HL-60 (cell line): Measurements from ENCODE around the gene C1orf53.

Source experiments
- DNase-seq, 2 experiments: peaks; one replicate each; pipeline ENCODE4 v3.0.0-alpha.2; 2010 to 2020; ENCODE audit warnings: low read depth in 1 of 2, low spot score in 1 of 2
- H3K27ac ChIP-seq: fragments of 250-450 bp; sonication (Bioruptor Pico); replicated peaks from 2 replicates; pipeline ENCODE4 v1.5.1; 2020; ENCODE audit warnings: mild to moderate bottlenecking, moderate library complexity
- H3K27me3 ChIP-seq: fragments of 250-450 bp; sonication (Bioruptor Pico); 2 replicates; pipeline ENCODE4 v1.5.1; 2021; ENCODE audit warnings: mild to moderate bottlenecking, moderate library complexity; ENCODE audit not compliant: insufficient read depth, poor library complexity, severe bottlenecking
- H3K4me3 ChIP-seq: replicated peaks from 2 replicates; pipeline ENCODE4 v1.5.1; 2011; ENCODE audit warnings: mild to moderate bottlenecking, control low read depth, low read length; ENCODE audit not compliant: insufficient read depth
- GABPA ChIP-seq: IDR thresholded peaks from 2 replicates; pipeline ENCODE4 v1.6.1; 2012; ENCODE audit warnings: low read depth
- POLR2AphosphoS5 ChIP-seq: IDR thresholded peaks from 2 replicates; pipeline ENCODE4 v1.6.1; 2012; ENCODE audit warnings: low read depth
- SPI1 ChIP-seq: IDR thresholded peaks from 2 replicates; pipeline ENCODE4 v1.6.1; 2012; ENCODE audit warnings: low read depth, mild to moderate bottlenecking, borderline replicate concordance
- TF ChIP-seq, protein P1 (sequence below): IDR thresholded peaks from one replicate; pipeline ENCODE4 v1.5.1; 2011; ENCODE audit warnings: low read length, control low read depth, inconsistent platforms; ENCODE audit not compliant: insufficient read depth
- TF ChIP-seq, protein P2 (sequence below): IDR thresholded peaks from 2 replicates; pipeline ENCODE4 v1.6.1; 2012; ENCODE audit warnings: low read depth; ENCODE audit not compliant: insufficient replicate concordance

Gene C1orf53

DNA sequence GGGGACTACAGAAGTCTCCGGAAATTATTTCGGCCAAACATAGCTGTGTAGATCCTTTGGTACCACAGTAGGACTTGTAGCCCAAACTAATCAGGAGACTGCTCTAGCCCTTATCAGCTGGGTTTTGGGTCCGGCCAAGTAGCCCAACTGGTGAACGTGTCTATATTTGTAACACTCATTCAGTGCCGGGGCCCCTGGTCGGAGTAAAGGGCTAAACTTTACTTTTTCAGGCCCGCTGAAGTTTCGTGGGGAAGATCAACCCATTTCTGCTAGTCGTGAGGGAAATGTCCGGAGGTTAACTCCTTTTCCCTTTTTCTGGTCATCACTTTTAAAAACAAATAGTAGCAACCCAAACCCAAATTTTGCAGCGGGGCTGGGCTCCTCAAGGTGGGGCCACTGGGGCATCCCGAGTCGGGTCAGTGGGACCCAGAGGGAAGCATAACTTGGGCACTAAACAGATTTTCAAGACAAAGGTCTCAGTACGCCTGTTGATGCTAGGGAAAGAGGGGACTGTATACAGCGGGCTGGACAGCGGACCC is 16.4 kb downstream of the C1orf53 start:
- peaks cover 60% of the 10 kb centered on the region for H3K27me3 ChIP-seq

DNA sequence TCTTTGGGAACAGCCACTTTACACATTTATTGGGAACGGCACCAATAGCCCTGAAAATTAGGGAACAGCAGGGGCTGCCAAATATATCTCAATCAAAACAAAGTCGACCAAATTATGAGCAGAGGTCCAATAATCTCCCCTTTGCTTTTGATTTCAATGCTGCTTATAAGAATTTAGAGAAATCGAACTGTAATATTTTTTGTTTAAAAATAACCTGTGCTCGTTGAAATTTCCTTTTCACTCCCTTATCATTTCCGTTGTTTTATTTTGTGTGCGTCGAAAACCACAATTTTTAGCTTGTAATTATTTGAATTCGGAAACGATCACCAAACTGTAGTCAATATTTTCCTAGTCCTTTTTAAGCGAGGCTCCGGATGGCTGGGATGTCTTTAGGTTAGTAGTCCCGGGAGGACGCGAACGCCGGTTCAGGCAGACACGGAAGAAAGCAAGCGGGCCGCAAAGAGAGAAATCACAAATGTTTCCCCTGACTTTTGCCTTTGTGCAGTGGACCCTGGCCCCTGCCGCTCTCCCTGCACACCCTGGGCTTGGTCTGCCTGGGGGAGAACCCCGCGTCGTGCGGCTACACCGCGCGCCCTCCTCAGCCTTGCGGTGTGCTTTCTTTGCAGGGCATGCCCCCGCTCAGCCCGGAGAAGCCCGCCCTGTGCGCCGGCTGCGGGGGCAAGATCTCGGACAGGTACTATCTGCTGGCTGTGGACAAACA is 17.1 kb downstream of the C1orf53 start:
- TF ChIP-seq SPI1 (no peak), GABPA (no peak)
- TF ChIP-seq, protein P1, sequence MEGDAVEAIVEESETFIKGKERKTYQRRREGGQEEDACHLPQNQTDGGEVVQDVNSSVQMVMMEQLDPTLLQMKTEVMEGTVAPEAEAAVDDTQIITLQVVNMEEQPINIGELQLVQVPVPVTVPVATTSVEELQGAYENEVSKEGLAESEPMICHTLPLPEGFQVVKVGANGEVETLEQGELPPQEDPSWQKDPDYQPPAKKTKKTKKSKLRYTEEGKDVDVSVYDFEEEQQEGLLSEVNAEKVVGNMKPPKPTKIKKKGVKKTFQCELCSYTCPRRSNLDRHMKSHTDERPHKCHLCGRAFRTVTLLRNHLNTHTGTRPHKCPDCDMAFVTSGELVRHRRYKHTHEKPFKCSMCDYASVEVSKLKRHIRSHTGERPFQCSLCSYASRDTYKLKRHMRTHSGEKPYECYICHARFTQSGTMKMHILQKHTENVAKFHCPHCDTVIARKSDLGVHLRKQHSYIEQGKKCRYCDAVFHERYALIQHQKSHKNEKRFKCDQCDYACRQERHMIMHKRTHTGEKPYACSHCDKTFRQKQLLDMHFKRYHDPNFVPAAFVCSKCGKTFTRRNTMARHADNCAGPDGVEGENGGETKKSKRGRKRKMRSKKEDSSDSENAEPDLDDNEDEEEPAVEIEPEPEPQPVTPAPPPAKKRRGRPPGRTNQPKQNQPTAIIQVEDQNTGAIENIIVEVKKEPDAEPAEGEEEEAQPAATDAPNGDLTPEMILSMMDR, result no peak
- TF ChIP-seq, protein P2, sequence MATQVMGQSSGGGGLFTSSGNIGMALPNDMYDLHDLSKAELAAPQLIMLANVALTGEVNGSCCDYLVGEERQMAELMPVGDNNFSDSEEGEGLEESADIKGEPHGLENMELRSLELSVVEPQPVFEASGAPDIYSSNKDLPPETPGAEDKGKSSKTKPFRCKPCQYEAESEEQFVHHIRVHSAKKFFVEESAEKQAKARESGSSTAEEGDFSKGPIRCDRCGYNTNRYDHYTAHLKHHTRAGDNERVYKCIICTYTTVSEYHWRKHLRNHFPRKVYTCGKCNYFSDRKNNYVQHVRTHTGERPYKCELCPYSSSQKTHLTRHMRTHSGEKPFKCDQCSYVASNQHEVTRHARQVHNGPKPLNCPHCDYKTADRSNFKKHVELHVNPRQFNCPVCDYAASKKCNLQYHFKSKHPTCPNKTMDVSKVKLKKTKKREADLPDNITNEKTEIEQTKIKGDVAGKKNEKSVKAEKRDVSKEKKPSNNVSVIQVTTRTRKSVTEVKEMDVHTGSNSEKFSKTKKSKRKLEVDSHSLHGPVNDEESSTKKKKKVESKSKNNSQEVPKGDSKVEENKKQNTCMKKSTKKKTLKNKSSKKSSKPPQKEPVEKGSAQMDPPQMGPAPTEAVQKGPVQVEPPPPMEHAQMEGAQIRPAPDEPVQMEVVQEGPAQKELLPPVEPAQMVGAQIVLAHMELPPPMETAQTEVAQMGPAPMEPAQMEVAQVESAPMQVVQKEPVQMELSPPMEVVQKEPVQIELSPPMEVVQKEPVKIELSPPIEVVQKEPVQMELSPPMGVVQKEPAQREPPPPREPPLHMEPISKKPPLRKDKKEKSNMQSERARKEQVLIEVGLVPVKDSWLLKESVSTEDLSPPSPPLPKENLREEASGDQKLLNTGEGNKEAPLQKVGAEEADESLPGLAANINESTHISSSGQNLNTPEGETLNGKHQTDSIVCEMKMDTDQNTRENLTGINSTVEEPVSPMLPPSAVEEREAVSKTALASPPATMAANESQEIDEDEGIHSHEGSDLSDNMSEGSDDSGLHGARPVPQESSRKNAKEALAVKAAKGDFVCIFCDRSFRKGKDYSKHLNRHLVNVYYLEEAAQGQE, result no peak
- H3K27ac ChIP-seq, result no peak overlapping the region
- H3K27me3 ChIP-seq, result peaks cover 54% of the 10 kb centered on the region
- no peak for DNase-seq
- H3K4me3 ChIP-seq, result peak overlapping the region; percentile 5; the same call in 1 of the 2 replicates

More for the DNA sequence above, 16.4 kb downstream of the C1orf53 start:
- TF ChIP-seq GABPA (no peak), SPI1 (no peak), POLR2AphosphoS5 (no peak)
- TF ChIP-seq, protein P2, result no peak
- TF ChIP-seq, protein P1, result no peak
- Histone ChIP-seq H3K4me3 (no peak overlapping the region), H3K27ac (no peak overlapping the region)
- DNase-seq, result no peak

DNA sequence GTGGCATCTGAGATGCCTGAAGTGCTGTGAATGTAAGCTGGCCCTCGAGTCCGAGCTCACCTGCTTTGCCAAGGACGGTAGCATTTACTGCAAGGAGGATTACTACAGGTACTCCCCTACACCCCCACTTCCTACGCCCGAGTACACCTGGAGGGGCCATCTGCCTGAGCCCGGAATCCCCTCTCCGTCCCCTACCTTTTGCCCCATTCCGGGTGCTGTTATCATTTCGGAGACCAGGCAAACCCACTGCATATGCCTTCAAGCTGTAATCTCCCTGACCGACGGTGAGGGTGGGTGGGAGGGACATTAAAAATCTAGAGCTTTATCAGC is 17.6 kb downstream of the C1orf53 start:
- Histone ChIP-seq H3K27me3 (peaks cover 48% of the 10 kb centered on the region), H3K4me3 (no peak overlapping the region), H3K27ac (no peak overlapping the region)
- DNase-seq, result no peak
- no peak for TF ChIP-seq POLR2AphosphoS5
- TF ChIP-seq GABPA, result no peak
- TF ChIP-seq, protein P1, result no peak
- no peak for TF ChIP-seq SPI1
- TF ChIP-seq, protein P2, result no peak
